Activated T-cell treated with anti-CD3 and anti-CD28 coated beads, Interleukin-2, amount 50 U/mL, for 72 hours (primary cell): Measurements from ENCODE around the gene ZFP57. TPM values are rescaled to one million over a fixed set of nuclear protein-coding genes. Genes with fewer than 3 reads are reported as not detected.
A peak's percentile ranks its signal among the peaks of the same experiment; 100 is the strongest.

Source experiments
- ATAC-seq, 2 donors: fragments of 150-1000 bp; cut with Tn5 transposase; replicated peaks in 1 of 2; 2 replicates each; pipeline ENCODE4 v1.10.0; 2021; ENCODE audit warnings: moderate library complexity in 2 of 2, mild to moderate bottlenecking in 1 of 2
- DNase-seq, 2 donors: peaks; one replicate each; pipeline ENCODE4 v3.0.0; 2021 to 2022; ENCODE audit warnings: mixed read lengths in 1 of 2
- H3K27ac Mint-ChIP-seq: one replicate; pipeline ENCODE4 v1.8.0; 2022; ENCODE audit warnings: mild to moderate bottlenecking, moderate library complexity, mixed read lengths
- H3K27me3 Mint-ChIP-seq: one replicate; pipeline ENCODE4 v1.8.0; 2022; ENCODE audit warnings: low read depth, mixed read lengths
- H3K36me3 Mint-ChIP-seq, 2 donors: one replicate each; pipeline ENCODE4 v1.8.0; 2022; ENCODE audit warnings: mixed read lengths in 2 of 2, mild to moderate bottlenecking in 1 of 2; ENCODE audit not compliant: insufficient read depth in 2 of 2
- H3K4me1 Mint-ChIP-seq: one replicate; pipeline ENCODE4 v1.8.0; 2022; ENCODE audit warnings: low read depth, mixed read lengths
- H3K4me3 Mint-ChIP-seq, 2 donors: one replicate each; pipeline ENCODE4 v1.8.0; 2022; ENCODE audit warnings: mild to moderate bottlenecking in 2 of 2, mixed read lengths in 2 of 2, moderate library complexity in 2 of 2
- H3K9me3 Mint-ChIP-seq, 2 donors: one replicate each; pipeline ENCODE4 v1.8.0; 2022; ENCODE audit warnings: mixed read lengths in 2 of 2
- total RNA-seq, 2 donors: library from RNA; stranded (reverse); gene quantifications; one replicate each; pipeline ENCODE4 v1.2.3, GENCODE V29; 2022

Gene ZFP57
- total RNA-seq, 2 donors from 2014 or later = 6.3 TPM; not detected in 1

- no peak for DNase-seq
- H3K27ac Mint-ChIP-seq = no peak overlapping the region
- H3K9me3 Mint-ChIP-seq = no peaks in the 10 kb centered on the region
- peaks cover 33% of the 10 kb centered on the region for H3K4me1 Mint-ChIP-seq
- no peak overlapping the region for H3K4me3 Mint-ChIP-seq
- peaks cover 15% of the 10 kb centered on the region in 2 donors for H3K36me3 Mint-ChIP-seq
- no peaks in the 10 kb centered on the region for H3K27me3 Mint-ChIP-seq
- ATAC-seq = no peak
Measured at GRCh38 chr6:29720863-29721262, 39.9 kb upstream of the ZFP57 start.

DNA sequence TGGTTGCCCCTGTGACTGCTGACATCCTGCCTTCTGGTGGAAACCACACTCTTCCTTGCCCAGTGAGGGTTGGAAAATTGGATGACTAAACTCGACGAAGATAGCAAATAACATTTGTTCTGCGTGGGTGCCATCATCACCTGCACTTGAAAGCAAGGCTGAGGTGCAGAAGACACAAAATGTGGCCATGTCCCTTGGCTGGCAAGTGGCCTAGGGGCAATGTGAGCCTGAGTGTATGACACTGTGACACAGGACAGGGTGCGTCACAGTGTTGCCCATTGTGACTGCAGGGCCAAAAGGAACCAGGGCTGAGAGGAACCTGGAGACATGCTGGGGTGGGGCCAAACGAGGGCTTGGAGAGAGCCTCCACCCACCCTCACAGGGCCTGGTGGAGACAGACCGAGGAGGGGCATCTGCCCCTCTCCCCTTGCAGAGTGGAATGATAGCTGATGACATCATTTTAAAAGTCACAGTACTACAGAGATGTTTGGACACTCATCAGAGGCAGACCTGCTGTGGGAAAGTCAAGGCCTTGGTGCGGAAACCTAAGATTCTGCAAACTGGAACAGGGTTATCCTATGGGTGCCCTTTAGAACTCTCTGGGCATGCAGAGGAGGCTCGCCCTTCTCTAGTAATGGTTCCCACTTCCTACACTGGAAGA, 29.5 kb upstream of the ZFP57 start:
- Mint-ChIP-seq H3K27me3 (no peaks in the 10 kb centered on the region), H3K4me3 (peak overlapping the region; percentile 41 to 44), H3K27ac (no peak overlapping the region), H3K36me3 (no peaks in the 10 kb centered on the region), H3K9me3 (no peaks in the 10 kb centered on the region), H3K4me1 (peaks cover 72% of the 10 kb centered on the region)
- DNase-seq (no peak), ATAC-seq (no peak)

DNA sequence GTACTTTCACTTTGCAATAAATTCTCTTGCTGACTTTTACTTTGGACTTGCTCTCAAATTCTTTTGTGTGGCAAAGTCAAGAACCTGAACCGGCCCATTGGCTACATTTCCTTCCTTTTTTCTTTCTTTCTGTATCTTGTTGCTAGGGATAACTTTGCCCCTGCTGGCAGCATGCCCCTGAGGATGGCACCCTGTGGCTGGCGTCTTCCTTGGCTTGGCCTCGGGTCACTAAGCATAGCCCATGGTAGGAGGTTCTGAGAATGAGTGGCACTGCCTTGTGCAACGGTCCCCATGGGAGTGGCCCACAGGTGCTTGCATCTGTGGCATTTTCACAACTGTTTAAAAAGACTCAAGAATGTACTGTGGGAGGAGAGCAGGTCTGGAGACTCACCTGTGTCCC, 28.2 kb upstream of the ZFP57 start:
- H3K36me3 Mint-ChIP-seq = no peaks in the 10 kb centered on the region
- no peaks in the 10 kb centered on the region for H3K27me3 Mint-ChIP-seq
- ATAC-seq (peak; percentile 20 to 33), DNase-seq (no peak)
- peaks cover 72% of the 10 kb centered on the region for H3K4me1 Mint-ChIP-seq
- H3K9me3 Mint-ChIP-seq = no peaks in the 10 kb centered on the region
- H3K27ac Mint-ChIP-seq = no peak overlapping the region
- H3K4me3 Mint-ChIP-seq = peak overlapping the region; percentile 71 to 84

- ATAC-seq = peak; percentile 86 to 91
- no peaks in the 10 kb centered on the region for H3K9me3 Mint-ChIP-seq
- peak overlapping the region; percentile 45 for H3K27ac Mint-ChIP-seq
- peak; percentile 59 to 64 for DNase-seq
- peaks cover 72% of the 10 kb centered on the region for H3K4me1 Mint-ChIP-seq
- no peaks in the 10 kb centered on the region for H3K27me3 Mint-ChIP-seq
- no peaks in the 10 kb centered on the region for H3K36me3 Mint-ChIP-seq
- H3K4me3 Mint-ChIP-seq = peak overlapping the region; percentile 71 to 84
Measured at GRCh38 chr6:29708432-29709179, 27.7 kb upstream of the ZFP57 start.

DNA sequence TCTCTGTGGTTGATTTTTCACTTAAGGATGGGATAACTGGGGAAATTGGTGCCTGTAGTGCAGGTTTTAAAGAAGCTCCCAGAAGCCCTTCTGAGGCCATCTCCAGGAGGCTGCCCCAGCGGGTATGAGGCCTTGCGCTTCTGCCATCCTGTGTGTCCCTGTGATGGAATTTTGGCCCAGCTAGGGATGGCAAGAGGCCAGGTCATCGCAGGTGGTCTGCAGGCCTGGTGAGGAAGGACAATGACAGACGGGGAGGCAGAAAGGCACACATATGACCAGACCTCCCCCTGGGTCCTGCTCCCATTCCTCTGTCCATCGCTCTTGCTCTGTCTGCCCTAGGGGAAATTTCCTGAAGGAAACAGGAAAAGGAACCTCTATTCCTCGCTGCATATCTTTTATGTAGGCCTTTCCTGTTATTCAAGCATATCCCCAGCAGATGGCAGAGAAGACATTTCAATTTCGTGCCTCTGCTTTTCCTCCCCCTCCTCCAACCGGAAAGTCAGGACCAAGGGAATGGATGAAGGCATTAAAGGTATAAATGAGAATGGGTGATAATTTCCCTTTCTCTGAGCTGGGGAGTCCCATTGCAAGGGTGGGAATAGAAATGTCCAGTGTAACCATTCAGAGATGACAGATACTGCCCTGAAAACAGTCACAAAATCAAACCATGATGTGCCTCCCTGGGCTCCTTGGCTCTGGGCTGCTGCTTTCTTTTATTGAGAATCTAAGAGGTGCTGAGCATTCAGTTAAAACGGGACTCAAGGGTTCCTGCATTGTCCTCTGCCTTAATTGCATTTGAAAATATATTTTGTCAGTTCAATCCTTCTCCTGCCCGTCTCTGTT, 24.7 kb upstream of the ZFP57 start:
- Mint-ChIP-seq H3K36me3 (no peaks in the 10 kb centered on the region), H3K4me3 (no peak overlapping the region), H3K4me1 (peaks cover 46% of the 10 kb centered on the region), H3K9me3 (no peaks in the 10 kb centered on the region), H3K27ac (no peak overlapping the region), H3K27me3 (peaks cover 14% of the 10 kb centered on the region)
- no peak for DNase-seq
- ATAC-seq = no peak

DNA sequence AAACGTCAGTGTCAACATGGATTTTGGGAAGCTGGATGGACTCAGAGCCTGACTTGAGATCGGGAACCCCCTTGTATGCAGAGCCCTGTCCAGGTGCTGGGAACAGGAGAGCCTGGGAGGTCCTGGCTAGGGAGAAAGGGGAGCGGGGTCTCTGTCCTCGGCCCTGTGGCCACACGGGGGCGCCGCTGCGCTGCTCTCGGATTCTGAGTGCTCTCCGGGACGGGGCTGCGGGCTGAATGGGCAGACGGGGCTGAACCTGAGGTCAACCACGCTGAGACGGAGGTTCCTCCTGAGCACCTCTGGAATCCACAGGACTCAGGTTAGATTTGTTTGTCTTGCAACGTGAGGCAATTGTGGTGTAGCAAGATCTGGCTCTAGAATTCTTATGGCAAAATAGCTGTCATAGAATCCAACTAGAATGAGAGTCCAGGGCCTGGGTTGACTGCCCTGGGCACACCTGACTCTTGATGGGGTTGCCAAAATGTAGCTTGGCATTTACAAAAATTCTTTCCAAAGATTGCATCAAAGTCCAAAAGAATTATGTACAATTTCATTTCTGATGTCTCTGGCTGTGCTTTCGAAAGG, 21.7 kb upstream of the ZFP57 start:
- Mint-ChIP-seq H3K36me3 (no peaks in the 10 kb centered on the region), H3K9me3 (no peaks in the 10 kb centered on the region), H3K4me3 (peak overlapping the region in 1 of 2 donors; percentile 29), H3K27ac (no peak overlapping the region), H3K4me1 (peaks cover 20% of the 10 kb centered on the region), H3K27me3 (peaks cover 20% of the 10 kb centered on the region)
- peak; percentile 73 to 91 for DNase-seq
- peak; percentile 83 to 97 for ATAC-seq

GRCh38 chr6:29696147-29697125, 15.5 kb upstream of the ZFP57 start:
- Mint-ChIP-seq H3K4me3 (no peak overlapping the region), H3K36me3 (peaks cover 4 to 7% of the 10 kb centered on the region in 2 donors), H3K27ac (no peak overlapping the region), H3K4me1 (no peaks in the 10 kb centered on the region), H3K9me3 (peaks cover 4 to 5% of the 10 kb centered on the region in 2 donors), H3K27me3 (peaks cover 11% of the 10 kb centered on the region)
- ATAC-seq = no peak
- no peak for DNase-seq

DNA sequence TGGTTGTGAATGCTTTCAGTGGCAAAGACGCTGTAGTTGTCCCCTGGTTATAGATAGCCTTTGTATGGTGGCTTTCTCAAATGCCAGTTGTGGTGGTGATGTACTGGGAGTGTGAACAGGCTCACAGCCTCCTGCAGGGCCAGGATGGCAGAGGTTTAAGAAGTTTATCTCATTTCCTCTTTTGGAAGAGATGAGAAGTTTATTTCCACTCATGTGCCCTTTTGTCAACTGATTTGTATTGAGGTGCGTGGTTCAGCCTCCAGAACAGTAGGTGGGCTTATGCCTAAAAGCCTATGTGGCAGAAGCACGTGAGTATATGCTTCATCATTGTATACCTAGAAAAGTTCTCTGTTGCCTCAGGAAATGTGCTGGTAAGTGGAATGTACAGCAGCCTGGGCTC, 13.7 kb upstream of the ZFP57 start:
- no peak for ATAC-seq
- H3K4me3 Mint-ChIP-seq = no peak overlapping the region
- no peaks in the 10 kb centered on the region for H3K27me3 Mint-ChIP-seq
- peaks cover 4 to 5% of the 10 kb centered on the region in 2 donors for H3K9me3 Mint-ChIP-seq
- DNase-seq = no peak
- no peak overlapping the region for H3K27ac Mint-ChIP-seq
- no peaks in the 10 kb centered on the region for H3K4me1 Mint-ChIP-seq
- H3K36me3 Mint-ChIP-seq = peaks cover 4 to 7% of the 10 kb centered on the region in 2 donors

DNA sequence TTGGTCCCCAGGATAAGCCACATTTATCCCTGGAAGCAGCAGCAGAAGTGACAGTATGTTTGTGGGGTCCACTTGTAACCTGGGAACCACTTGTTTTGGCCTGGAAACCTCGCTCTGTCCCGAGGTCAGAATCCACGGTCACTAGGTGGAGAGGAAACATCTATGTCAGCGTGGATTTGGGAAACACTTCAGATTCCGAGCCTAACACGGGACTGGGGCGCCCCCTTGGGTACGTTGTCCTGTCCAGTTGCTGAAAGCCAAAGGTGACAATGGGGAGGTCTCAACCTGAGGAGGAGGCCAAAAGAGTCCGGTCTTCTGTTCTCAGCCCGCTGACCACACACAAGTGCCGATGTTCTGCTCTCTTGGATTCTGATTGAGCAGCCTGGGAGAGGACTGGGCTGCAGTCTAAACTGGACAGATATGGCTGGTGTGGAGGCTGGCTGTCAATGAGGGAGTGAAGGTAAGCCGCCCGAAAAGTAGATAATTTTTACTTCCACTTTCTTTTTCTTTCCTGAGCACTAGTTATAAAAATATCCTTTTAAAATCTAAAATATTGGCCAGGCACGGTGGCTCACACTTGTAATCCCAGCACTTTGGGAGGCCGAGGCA, 4.9 kb upstream of the ZFP57 start:
- ATAC-seq = no peak
- H3K36me3 Mint-ChIP-seq = no peaks in the 10 kb centered on the region

DNA sequence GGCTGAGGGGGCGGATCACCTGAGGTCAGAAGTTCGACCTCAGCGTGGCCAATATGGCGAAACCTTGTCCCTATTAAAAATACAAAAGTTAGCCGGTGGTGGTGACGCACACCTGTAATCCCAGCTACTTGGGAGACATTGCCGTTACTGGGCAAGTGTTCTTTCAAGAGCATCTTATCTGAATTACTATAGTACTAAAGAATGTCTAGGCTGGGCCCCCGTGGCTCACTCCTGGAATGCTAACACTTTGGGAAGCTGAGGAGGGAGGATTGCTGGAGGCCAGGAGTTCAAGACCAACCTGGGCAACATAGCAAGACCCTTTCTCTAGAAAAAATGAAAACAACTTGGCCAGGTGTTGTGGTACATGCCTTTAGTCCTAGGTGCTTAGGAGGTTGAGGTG, 859 bp upstream of the ZFP57 start:
- Mint-ChIP-seq H3K36me3 (no peaks in the 10 kb centered on the region), H3K4me1 (peaks cover 29% of the 10 kb centered on the region), H3K27ac (no peak overlapping the region), H3K4me3 (no peak overlapping the region), H3K27me3 (peaks cover 18% of the 10 kb centered on the region), H3K9me3 (no peaks in the 10 kb centered on the region)
- DNase-seq = no peak
- ATAC-seq = no peak

More for the DNA sequence above, 4.9 kb upstream of the ZFP57 start:
- no peak overlapping the region for H3K27ac Mint-ChIP-seq
- H3K4me1 Mint-ChIP-seq = peaks cover 6% of the 10 kb centered on the region
- no peaks in the 10 kb centered on the region for H3K9me3 Mint-ChIP-seq
- peaks cover 16% of the 10 kb centered on the region for H3K27me3 Mint-ChIP-seq
- no peak overlapping the region for H3K4me3 Mint-ChIP-seq
- no peak for DNase-seq

DNA sequence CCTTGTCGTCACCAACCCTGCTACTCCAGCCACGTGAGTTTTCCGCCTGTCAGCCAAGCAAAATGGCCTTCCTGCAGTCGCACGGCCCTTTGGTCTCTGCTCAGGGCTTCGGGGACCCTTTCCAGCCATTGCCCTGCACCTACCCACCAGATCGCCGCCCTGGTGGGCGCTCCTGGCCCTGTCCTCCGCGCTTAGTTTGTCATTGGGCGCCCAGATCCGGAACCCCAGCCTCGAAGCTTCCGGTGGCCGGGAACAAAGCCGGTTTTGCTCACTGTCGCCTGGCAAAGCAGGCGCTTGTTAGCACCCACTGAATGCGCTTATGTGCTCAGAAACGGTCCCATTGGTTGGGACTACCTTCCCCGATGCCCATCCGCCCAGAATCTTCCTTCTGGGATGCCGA, 536 bp downstream of the ZFP57 start:
- Mint-ChIP-seq H3K4me1 (peaks cover 30% of the 10 kb centered on the region), H3K9me3 (no peaks in the 10 kb centered on the region), H3K36me3 (no peaks in the 10 kb centered on the region), H3K27ac (no peak overlapping the region), H3K27me3 (peaks cover 18% of the 10 kb centered on the region), H3K4me3 (peak overlapping the region in 1 of 2 donors; percentile 71)
- no peak for ATAC-seq
- no peak for DNase-seq

DNA sequence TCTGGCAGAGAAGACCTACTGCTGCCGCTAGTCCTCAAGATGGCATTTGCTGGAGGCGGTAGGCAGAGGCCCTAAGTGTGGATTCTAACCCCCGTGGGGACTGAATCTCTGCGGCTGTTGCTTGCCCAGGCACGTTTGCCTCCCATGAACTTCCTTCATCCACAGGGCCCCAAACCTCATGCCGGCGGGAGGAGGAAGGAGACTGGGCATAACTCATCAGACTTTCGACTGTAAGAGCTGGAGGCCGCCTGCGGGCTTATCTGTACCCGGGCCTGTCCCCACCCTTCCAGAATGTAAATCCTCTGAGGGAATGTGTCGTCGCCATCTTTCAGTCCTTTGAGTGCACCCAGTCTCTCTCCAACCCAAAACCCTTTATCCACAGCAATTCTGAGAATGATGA, 990 bp downstream of the ZFP57 start:
- Mint-ChIP-seq H3K36me3 (no peaks in the 10 kb centered on the region), H3K9me3 (no peaks in the 10 kb centered on the region), H3K4me3 (peak overlapping the region in 1 of 2 donors; percentile 71), H3K27ac (no peak overlapping the region), H3K27me3 (peaks cover 18% of the 10 kb centered on the region), H3K4me1 (peaks cover 30% of the 10 kb centered on the region)
- ATAC-seq (no peak), DNase-seq (no peak)
